HG02840 (cell line): ENCODE measurements around the gene EBF4.

Experiments
- ATAC-seq: cut with Tn5 transposase; IDR thresholded peaks from one replicate; pipeline ENCODE4 v1.9.1; 2021; ENCODE audit warnings: mild to moderate bottlenecking, moderate library complexity, moderate number of reproducible peaks; ENCODE audit not compliant: unreplicated experiment, low FRiP score

The EBF4 gene

GRCh38 chr20:2698912-2699311, 6.3 kb downstream of the EBF4 start:
- ATAC-seq = no peak

- ATAC-seq = no peak
Measured at GRCh38 chr20:2699775-2700413, 7.3 kb downstream of the EBF4 start.

GRCh38 chr20:2700913-2701620, 8.5 kb downstream of the EBF4 start:
- no peak for ATAC-seq

- ATAC-seq = no peak
Measured at GRCh38 chr20:2701671-2702081, 9.1 kb downstream of the EBF4 start.

- no peak for ATAC-seq
Measured at GRCh38 chr20:2703716-2704475, 11.3 kb downstream of the EBF4 start.

GRCh38 chr20:2705931-2706645, 13.5 kb downstream of the EBF4 start:
- ATAC-seq = no peak

- ATAC-seq = no peak
Measured at GRCh38 chr20:2706688-2707352, 14.2 kb downstream of the EBF4 start.

- ATAC-seq = no peak
Measured at GRCh38 chr20:2707353-2708072, 14.9 kb downstream of the EBF4 start.

GRCh38 chr20:2708073-2708415, 15.5 kb downstream of the EBF4 start:
- ATAC-seq = no peak

GRCh38 chr20:2708665-2709064, 16.1 kb downstream of the EBF4 start:
- no peak for ATAC-seq

GRCh38 chr20:2709205-2709981, 16.8 kb downstream of the EBF4 start:
- ATAC-seq = no peak

- no peak for ATAC-seq
Measured at GRCh38 chr20:2713285-2713684, 20.7 kb downstream of the EBF4 start.

- ATAC-seq = no peak
Measured at GRCh38 chr20:2729251-2729713, 36.7 kb downstream of the EBF4 start.

- no peak for ATAC-seq
Measured at GRCh38 chr20:2729791-2730190, 37.2 kb downstream of the EBF4 start.

- ATAC-seq = no peak
Measured at GRCh38 chr20:2734899-2735298, 42.3 kb downstream of the EBF4 start.

GRCh38 chr20:2736441-2736840, 43.9 kb downstream of the EBF4 start:
- no peak for ATAC-seq

GRCh38 chr20:2738331-2739041, 45.9 kb downstream of the EBF4 start:
- no peak for ATAC-seq

GRCh38 chr20:2739042-2739398, 46.4 kb downstream of the EBF4 start:
- ATAC-seq = no peak
